HG02884 (cell line): ENCODE results near the gene ZMYND11.
"Not testable (repeated sequence)": the region's sequence is repeated elsewhere in the genome, so short reads cannot be mapped to it uniquely, and the experiment has no call there.

Experiments used
- ATAC-seq: cut with Tn5 transposase; IDR thresholded peaks from one replicate; pipeline ENCODE4 v1.9.1; 2021; ENCODE audit warnings: mild to moderate bottlenecking, moderate library complexity; ENCODE audit not compliant: unreplicated experiment

The ZMYND11 gene

GRCh38 chr10:241966-242643, 106.8 kb downstream of the ZMYND11 start:
- ATAC-seq, result no peak

- no peak for ATAC-seq
Observed at GRCh38 chr10:244227-244626, 109.0 kb downstream of the ZMYND11 start.

GRCh38 chr10:246431-246830, 111.2 kb downstream of the ZMYND11 start:
- ATAC-seq, result no peak

GRCh38 chr10:247480-247879, 112.2 kb downstream of the ZMYND11 start:
- ATAC-seq, result no peak

- ATAC-seq, result no peak
Observed at GRCh38 chr10:248307-248706, 113.1 kb downstream of the ZMYND11 start.

- ATAC-seq, result no peak
Observed at GRCh38 chr10:251982-252582, 116.8 kb downstream of the ZMYND11 start.

- ATAC-seq, result no peak
Observed at GRCh38 chr10:260819-261429, 125.7 kb downstream of the ZMYND11 start.

GRCh38 chr10:264160-265073, 129.2 kb downstream of the ZMYND11 start:
- not testable (repeated sequence) for ATAC-seq

GRCh38 chr10:265074-265440, 129.8 kb downstream of the ZMYND11 start:
- not testable (repeated sequence) for ATAC-seq

- ATAC-seq, result not testable (repeated sequence)
Observed at GRCh38 chr10:265816-266588, 130.7 kb downstream of the ZMYND11 start.

- ATAC-seq, result no peak
Observed at GRCh38 chr10:266974-267425, 131.7 kb downstream of the ZMYND11 start.

- ATAC-seq, result no peak
Observed at GRCh38 chr10:267705-268104, 132.4 kb downstream of the ZMYND11 start.

GRCh38 chr10:269440-270074, 134.3 kb downstream of the ZMYND11 start:
- no peak for ATAC-seq

GRCh38 chr10:271201-271600, 135.9 kb downstream of the ZMYND11 start:
- no peak for ATAC-seq

- ATAC-seq, result no peak
Observed at GRCh38 chr10:271722-272121, 136.5 kb downstream of the ZMYND11 start.

GRCh38 chr10:273088-273487, 137.8 kb downstream of the ZMYND11 start:
- ATAC-seq, result no peak

GRCh38 chr10:274866-275265, 139.6 kb downstream of the ZMYND11 start:
- no peak for ATAC-seq

- ATAC-seq, result no peak
Observed at GRCh38 chr10:275680-276079, 140.4 kb downstream of the ZMYND11 start.

GRCh38 chr10:277963-278362, 142.7 kb downstream of the ZMYND11 start:
- no peak for ATAC-seq

GRCh38 chr10:278707-279106, 143.5 kb downstream of the ZMYND11 start:
- ATAC-seq, result no peak
